Activated CD8-positive, alpha-beta memory T cell treated with anti-CD3 and anti-CD28 coated beads, Interleukin-2, amount 50 U/mL, for 1 hour (primary cell): ENCODE measurements around the gene POLD4.
"Not testable (repeated sequence)": the region's sequence is repeated elsewhere in the genome, so short reads cannot be mapped to it uniquely, and the experiment has no call there.

ENCODE experiments used
- DNase-seq: peaks from one replicate; pipeline ENCODE4 v3.0.0-alpha.2; 2020; ENCODE audit errors: extremely low read depth

The POLD4 gene

GRCh38 chr11:67354075-67355022 is 1.0 kb upstream of the POLD4 start:
- no peak for DNase-seq

- no peak for DNase-seq
These were observed 615 bp downstream of the POLD4 start for GRCh38 chr11:67352546-67353316.

- no peak for DNase-seq
These were observed 1.9 kb downstream of the POLD4 start for GRCh38 chr11:67351275-67352005.

- DNase-seq = no peak
These were observed 3.3 kb downstream of the POLD4 start for GRCh38 chr11:67349928-67350465.

GRCh38 chr11:67349457-67349856 is 3.9 kb downstream of the POLD4 start:
- DNase-seq = no peak

GRCh38 chr11:67349036-67349435 is 4.3 kb downstream of the POLD4 start:
- DNase-seq = no peak

- DNase-seq = no peak
These were observed 5.2 kb downstream of the POLD4 start for GRCh38 chr11:67347964-67348749.

- no peak for DNase-seq
These were observed 7.2 kb downstream of the POLD4 start for GRCh38 chr11:67345920-67346819.

GRCh38 chr11:67345247-67345919 is 8.0 kb downstream of the POLD4 start:
- DNase-seq = no peak

GRCh38 chr11:67344264-67344663 is 9.1 kb downstream of the POLD4 start:
- DNase-seq = no peak

GRCh38 chr11:67337257-67337656 is 16.1 kb downstream of the POLD4 start:
- DNase-seq = no peak

GRCh38 chr11:67332081-67332691 is 21.2 kb downstream of the POLD4 start:
- no peak for DNase-seq

GRCh38 chr11:67323526-67323925 is 29.8 kb downstream of the POLD4 start:
- no peak for DNase-seq

- no peak for DNase-seq
These were observed 31.3 kb downstream of the POLD4 start for GRCh38 chr11:67322049-67322448.

- DNase-seq = no peak
These were observed 32.0 kb downstream of the POLD4 start for GRCh38 chr11:67321313-67321871.

- no peak for DNase-seq
These were observed 32.7 kb downstream of the POLD4 start for GRCh38 chr11:67320691-67321090.

- DNase-seq = no peak
These were observed 33.3 kb downstream of the POLD4 start for GRCh38 chr11:67320011-67320410.

GRCh38 chr11:67318876-67319275 is 34.5 kb downstream of the POLD4 start:
- DNase-seq = not testable (repeated sequence)
